Hindlimb muscle (tissue), 1 donor: ENCODE measurements around the gene CAPN5. TPM values are rescaled to one million over a fixed set of nuclear protein-coding genes. Genes with fewer than 3 reads are reported as not detected.
"Not testable (repeated sequence)": the region's sequence is repeated elsewhere in the genome, so short reads cannot be mapped to it uniquely, and the experiment has no call there.

Experiments
- DNase-seq: peaks from one replicate; pipeline ENCODE4 v3.0.0-alpha.2; 2013
- polyA plus RNA-seq: library from polyadenylated mRNA; unstranded; fragments of 120-200 nt; gene quantifications from one replicate; pipeline ENCODE4 v1.2.1, GENCODE V29; 2013; ENCODE audit not compliant: insufficient read length

CAPN5 gene
- polyA plus RNA-seq, result 10.6 TPM

DNA sequence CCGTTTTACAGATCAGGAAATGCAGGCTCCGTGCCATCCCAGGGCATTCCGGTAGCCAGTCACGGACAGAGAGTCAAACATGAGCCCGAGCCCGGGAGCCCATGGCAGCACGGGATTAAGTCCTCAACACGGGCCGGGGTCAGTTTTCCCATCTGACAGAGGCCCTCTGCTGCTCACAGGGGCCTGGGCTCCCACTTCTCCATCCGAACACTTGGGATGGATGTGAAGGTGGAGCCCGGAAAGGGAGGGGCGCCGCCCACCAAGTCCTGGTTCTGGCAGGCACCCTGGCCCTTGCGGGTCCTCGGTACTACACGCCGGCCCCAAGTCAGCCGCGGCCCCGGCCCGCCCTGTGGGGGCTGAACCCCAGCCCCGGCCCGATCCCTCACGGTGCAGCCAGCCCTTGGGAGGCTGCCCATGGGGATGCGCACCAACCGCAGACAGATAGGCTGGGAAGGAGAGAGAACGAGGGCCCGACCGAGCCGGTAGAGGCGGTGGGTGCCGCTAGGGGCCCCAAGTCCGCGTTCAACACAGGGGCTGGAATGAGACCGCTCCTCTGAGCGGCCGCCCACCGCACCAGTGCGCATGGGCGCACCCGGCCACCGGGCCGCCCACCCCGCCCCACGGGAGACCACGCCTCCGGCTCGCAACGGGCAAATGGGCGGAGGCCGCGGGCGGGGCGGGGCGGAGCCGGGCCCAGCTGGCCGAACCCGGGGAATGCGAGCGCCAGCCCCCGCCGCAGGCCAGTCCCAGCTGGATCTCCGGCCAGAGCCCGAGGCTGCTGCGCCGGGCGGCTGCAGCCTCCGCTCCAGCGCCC, at the start of gene CAPN5:
CAPN5 (plus strand) TSS at position 743 of the 814 bp plus-strand sequence. CDS start 17,916 bp downstream, outside the sequence.
- DNase-seq, result peak; percentile 97

DNA sequence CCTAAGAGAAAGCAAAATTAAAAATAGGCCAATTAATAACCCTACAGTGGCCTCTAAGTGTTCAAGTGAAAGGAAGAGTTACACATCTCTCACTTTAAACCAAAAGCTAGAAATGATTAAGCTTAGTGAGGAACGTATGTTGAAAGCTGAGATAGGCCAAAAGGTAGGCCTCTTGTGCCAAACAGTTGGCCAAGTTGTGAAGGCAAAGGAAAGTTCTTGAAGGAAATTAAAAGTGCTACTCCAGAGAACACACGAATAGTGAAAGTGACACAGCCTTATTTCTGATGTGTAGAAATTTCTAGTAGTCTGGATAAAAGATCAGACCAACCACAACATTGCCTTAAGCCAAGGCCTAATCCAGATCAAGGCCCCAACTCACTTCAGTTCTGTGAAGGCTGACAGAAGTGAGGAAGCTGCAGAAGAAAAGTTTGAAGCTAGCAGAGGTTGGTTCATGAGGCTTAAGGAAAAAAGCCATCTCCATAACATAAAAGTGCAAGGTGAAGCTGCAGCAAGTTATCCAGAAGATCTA, 48.3 kb upstream of the CAPN5 start:
- not testable (repeated sequence) for DNase-seq

DNA sequence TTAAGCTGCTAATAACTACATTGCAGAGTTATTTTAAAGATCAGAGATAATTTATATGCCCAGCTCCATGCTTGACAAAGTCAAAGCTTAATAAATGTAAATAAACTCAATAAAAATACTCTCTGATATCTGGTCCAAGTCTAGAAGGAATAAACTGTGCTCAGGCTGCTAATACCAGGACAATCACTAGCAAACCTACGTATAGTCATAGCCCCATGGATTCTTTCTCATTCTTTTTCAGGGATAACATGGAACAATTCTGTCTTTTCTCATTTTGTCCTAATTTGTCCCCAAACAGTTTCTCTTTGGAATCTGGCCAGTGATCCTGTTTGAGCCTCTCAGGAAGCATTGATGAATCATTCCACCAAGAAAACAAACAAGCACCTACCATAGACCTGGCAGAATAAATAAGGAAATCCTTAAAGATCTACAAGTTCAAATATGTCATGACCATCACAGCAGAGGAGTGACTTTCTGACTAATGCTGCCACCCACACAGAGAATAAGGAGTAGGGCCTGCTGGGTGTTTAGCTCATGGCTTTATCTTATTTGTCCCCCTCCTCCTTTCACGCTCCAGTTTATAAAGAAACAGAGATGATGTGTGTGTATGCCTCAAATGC, 46.7 kb upstream of the CAPN5 start:
- DNase-seq, result no peak

DNA sequence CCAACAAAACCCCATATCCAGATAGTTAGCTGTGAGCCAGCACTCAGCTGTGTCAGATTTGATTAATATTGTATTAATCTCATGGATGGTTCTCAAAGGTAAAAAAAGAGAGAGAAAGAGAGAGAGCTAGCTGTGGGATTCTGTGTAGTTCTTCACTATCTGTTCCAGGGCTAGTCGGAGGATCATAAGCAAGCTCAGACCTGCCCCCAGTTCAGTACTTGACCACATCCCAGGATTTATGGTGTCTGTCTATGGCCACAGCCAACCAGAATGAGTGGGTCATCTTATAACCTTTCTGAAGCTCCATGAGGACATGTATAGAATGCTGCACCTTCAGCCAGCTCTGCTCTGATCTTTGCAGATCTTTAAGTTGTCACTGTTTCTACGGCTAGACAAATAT, 46.0 kb upstream of the CAPN5 start:
- no peak for DNase-seq

DNA sequence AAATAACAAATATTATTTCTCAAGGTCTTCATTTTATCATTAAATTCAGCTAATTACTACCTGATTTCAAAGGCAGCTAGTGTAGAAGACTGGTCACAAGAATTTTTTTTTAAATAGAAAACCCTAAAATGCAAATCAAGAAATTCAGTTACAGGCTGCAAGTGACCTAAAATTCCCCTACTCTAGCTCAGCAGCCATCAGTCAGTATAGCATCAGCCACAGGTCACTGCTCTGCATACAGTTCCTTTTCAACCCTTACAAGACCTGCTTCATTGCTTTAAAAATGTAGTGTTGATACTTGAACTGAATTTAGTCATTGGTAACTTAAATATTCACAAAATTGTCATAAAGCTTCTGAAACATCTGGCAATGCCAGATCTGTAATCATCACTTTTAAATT, 42.0 kb upstream of the CAPN5 start:
- DNase-seq, result no peak

DNA sequence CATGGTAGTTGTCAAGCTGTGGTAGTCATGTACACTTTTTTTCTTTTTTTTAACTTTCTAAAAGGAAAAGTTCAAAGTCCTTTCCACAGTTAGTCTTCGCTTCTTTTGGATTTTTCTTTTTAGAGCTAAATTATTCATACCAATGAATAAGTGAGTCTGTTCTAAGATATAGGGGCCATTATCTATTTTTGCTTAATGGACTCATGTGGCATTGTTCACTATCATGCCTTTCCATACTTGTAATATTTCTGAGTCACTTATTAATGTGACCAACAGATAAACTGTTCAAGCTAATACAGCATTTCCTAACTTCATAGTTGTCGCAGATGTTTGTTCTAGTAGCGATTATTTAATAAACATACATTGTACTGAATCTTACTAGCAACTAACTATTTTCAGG, 40.5 kb upstream of the CAPN5 start:
- no peak for DNase-seq

DNA sequence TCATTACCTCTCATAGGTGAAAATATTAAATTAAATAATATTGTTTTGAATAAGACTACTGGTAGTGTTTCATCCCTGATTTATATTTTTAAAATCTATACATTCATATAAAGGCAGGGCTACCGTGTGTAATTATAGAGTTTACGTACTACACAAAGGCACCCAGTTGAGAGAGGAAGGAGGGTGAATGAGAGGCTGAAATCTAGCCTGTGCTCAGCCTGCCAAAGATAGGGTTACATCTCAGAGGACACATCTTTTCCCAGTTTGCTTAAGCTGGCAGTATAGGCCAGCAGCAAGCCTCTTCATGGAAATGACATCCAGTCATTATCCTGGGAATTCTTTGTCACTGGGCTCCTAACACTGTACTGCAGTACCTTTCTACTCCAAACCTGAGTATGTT, 40.0 kb upstream of the CAPN5 start:
- DNase-seq, result no peak

DNA sequence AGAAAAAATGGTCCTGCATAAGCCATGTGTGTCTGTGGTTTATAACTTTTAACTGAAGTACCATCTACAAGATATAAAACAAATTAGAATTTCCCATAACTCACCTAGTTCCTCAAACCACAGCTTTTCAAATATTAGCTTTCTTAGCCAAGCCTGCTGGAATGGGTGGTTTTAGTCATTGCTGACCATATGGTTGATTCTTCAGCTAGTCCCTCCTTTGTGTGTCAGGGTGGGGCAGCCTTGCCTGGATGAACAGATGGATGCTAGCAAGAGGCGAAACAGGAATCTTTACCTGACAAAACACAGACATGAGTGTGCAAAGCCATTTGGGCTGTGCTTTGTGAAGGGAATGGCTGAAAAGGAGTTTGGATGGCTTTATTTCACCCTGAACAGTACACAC, 39.5 kb upstream of the CAPN5 start:
- DNase-seq, result no peak

DNA sequence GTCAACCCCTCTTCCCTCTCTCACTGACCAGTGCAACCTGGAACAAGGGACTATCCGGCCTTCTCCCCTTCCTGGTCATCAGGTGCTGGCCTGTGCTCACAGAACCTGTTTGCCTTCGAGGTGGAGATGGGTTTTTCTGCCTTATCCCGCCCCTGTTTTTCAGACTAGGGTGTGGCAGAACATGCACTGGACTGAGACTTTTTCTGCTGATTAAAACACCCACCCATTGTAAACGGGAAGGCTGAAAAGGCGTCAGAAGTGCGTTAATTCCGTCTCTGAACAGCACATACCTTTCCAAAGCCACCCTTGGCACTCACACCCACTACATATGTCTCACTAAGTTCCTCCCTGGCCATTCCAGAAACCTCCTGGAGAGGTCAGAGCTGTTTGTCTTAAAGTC, 36.9 kb upstream of the CAPN5 start:
- DNase-seq, result no peak

DNA sequence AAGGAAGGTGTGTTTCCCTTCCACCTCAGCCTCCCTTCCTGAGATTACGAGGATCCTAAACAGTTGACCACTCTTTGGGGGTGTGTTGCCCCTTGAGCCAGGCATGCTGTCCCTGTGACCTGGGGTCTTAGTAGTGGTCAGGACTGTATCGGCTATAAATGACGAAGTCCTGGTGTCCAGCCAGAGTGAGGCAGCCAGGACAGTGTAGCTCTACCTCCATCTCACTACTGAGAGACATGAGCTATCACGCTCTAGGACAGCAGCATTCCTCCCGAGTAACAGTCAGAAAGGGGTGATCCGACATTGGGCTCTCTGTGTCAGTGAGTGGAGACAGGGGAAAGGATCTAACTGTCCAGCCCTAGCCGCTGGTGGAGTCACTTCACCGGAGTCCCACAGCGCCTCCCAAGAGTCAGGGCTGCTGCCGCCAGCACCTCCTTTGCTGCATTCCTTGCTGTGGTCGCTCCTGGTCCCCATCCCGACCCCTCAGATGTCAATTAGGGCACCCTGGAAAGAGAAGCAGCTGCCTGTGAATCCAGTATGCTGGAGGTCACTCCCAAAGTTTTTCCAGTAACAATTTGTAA, 35.8 kb upstream of the CAPN5 start:
- no peak for DNase-seq

DNA sequence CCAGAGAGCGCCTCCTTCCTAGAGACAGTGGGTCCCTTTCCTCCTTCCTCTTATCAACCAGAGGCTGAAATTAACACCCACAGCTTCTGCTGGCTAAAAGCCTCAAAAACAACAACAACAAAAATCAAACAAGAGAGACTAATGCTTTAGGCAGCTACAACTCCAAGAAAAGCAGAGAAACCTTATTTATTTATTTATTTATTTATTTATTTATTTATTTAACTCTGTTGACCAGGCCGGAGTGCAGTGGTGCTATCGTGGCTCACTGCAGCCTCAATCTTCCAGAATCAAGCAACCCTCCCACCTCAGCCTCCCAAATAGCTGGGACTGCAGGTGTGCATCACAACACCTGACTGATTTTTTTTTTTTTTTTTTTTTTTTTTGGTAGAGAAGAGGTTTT, 35.2 kb upstream of the CAPN5 start:
- DNase-seq, result no peak

DNA sequence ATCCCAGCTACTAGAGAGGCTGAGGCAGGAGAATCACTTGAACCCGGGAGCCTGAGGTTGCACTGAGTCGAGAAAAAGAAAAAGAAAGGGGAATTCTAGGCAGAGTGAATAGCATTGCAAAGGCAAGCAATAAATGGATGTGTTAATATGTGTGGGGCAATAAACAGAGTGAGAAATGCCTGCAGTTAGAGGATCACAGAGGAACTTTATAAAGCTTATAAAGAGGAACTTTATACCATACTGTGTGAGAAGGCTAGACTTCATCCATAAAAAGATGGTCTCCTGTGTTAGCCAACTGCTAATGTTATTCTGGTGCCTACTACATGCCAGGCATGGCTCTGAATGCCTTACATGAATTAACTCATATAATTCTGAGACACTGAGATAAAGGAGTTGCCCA, 31.7 kb upstream of the CAPN5 start:
- no peak for DNase-seq

DNA sequence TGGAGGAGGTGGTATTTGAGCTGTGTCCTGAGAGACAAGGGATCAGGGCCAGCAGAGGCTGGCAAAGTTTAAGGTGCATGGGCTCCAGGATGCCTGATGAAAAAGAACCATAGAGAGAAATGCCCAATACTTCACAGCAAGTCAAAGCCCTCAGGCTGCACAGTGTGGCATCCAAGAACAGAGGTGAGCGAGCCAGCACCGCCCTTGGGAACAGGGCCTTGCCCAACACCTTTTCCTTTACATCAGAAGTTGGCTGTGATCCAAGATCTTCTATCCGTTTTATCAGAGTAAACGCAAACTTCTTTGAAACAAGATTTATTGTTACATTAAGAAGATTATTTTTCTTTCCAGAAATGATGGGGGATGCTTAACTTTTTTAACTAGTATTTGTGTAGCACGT, 31.2 kb upstream of the CAPN5 start:
- DNase-seq, result no peak

DNA sequence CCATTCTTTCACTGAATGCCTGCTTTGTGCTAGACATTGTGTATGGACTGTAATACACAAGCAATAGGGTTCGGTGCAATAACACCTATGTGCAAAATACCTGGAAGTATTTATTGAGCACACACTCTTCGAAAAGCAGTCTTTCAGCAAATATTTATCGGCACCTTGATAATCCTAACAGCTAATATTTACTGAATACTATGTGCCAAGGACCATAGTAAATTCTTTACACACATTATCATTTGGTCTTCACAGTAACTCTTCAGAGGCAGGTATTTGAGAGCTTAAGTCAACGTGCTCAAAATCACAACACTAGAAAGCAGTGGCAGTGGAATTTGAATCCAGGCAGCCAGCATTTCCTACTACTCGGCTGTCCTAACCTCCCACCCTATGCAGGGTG, 30.4 kb upstream of the CAPN5 start:
- DNase-seq, result no peak

DNA sequence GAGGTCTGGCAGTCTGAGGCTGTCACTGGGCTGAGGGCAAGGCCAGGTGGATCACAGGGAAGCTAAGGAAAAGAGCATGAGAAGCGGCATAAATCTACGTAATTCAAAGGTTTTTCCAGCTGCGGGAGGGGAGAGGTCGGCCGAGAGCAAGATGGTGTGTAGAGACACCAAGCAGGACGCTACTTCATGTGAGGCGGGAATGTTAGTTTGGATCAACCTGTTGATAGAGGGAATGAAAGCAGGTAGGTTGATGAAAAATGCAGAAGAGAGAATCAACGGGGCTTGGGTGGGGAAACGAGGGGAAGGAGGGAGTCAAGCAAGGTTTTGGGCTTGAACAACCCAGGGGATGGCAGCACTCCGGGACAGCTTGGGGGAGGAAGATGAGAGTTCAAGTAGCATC, 29.7 kb upstream of the CAPN5 start:
- no peak for DNase-seq

DNA sequence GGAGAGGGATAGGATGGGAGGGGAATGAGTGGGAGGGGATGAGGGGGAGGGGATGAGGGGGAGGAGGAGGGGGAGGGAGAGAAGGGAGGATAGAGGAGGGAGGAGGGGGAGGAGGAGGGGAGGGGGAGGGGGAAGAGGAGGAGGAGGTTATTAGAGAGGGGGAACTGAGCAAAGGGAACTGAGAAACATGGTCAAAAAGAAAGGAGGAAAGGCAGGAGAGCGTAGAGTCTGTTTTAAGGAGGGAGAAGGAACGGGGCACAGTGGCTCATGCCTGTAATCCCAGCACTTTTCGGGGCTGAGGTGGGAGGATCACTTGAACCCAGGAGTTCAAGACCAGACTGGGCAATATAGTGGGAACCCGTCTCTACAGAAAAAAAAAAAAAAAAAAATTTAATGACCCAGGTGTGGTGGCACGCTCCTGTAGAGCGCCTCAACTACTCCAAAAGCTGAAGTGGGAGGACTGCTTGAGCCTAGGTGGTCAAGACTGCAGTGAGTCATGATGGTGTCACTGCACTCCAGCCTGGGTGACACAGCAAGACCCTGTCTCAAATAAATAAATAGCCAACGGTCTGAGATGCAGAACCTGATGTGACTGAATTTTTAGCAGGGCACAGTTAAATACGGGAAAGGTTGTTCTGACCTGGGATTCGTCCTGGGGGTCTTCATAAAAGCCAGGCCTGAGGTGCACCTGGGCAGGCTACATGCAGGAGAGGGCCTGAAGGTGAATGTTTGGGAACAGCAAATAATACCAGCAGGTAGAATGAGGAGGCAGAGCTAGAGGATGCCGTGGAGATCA, 28.5 kb upstream of the CAPN5 start:
- DNase-seq, result no peak

DNA sequence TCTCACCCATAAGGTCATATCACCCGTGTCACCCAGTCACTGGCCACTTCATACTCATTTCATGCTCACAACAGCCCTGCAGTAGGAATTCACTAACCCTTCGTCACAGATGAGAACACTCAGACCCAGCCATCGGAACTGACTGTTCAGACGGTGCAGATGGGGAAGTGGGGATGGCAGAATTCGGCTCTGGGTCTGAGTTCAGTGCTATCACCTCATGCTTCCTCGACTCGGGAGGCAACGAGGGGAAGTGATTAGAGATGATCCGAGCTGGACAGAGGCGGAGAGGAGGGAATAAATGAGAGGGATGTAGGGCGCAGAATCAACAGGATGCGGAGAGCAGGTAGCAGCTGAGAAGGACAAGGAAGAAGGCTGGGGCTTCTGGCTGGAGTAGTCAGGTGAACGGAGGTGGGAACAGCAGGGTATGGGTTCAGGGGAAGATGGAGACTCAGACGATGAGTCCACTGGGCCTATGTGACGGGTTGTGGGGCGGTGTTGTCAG, 27.9 kb upstream of the CAPN5 start:
- no peak for DNase-seq

DNA sequence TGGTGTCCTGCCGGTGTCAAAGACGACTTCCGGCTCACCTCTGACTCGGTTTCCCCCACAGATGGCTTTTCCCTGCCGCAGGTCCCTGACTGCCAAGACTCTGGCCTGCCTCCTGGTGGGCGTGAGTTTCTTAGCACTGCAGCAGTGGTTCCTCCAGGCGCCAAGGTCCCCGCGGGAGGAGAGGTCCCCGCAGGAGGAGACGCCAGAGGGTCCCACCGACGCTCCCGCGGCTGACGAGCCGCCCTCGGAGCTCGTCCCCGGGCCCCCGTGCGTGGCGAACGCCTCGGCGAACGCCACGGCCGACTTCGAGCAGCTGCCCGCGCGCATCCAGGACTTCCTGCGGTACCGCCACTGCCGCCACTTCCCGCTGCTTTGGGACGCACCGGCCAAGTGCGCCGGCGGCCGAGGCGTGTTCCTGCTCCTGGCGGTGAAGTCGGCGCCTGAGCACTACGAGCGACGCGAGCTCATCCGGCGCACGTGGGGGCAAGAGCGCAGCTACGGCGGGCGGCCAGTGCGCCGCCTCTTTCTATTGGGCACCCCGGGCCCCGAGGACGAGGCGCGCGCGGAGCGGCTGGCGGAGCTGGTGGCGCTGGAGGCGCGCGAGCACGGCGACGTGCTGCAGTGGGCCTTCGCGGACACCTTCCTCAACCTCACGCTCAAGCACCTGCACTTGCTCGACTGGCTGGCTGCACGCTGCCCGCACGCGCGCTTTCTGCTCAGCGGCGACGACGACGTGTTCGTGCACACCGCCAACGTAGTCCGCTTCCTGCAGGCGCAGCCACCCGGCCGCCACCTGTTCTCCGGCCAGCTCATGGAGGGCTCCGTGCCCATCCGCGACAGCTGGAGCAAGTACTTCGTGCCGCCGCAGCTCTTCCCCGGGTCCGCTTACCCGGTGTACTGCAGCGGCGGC, 27.0 kb upstream of the CAPN5 start:
- peak; percentile 36 for DNase-seq

DNA sequence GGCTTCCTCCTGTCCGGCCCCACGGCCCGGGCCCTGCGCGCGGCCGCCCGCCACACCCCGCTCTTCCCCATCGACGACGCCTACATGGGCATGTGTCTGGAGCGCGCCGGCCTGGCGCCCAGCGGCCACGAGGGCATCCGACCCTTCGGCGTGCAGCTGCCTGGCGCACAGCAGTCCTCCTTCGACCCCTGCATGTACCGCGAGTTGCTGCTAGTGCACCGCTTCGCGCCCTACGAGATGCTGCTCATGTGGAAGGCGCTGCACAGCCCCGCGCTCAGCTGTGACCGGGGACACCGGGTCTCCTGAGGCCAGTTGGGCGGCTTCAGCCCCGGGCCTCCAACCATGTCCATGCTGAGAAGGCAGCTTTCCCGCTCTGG, 26.4 kb upstream of the CAPN5 start:
- DNase-seq, result no peak

DNA sequence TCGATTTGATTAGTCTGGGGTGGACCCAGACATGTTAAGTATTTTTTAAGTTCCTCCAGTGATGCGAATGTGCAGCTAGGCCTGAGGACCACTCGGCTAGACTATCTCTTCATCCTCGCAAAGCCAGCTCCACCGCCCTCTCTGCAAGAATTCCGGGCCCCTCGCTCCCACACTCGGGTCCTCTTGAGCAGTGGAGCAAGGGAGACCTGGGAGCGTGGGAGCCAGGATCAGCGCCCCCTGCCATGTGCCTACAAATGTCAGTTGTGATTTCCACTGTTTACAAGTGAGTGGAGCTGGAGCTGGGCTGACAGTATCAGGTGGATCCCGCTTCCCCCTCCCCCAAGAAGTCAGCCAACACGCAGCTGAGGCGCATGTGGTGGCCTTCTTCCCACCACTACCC, 25.9 kb upstream of the CAPN5 start:
- no peak for DNase-seq

DNA sequence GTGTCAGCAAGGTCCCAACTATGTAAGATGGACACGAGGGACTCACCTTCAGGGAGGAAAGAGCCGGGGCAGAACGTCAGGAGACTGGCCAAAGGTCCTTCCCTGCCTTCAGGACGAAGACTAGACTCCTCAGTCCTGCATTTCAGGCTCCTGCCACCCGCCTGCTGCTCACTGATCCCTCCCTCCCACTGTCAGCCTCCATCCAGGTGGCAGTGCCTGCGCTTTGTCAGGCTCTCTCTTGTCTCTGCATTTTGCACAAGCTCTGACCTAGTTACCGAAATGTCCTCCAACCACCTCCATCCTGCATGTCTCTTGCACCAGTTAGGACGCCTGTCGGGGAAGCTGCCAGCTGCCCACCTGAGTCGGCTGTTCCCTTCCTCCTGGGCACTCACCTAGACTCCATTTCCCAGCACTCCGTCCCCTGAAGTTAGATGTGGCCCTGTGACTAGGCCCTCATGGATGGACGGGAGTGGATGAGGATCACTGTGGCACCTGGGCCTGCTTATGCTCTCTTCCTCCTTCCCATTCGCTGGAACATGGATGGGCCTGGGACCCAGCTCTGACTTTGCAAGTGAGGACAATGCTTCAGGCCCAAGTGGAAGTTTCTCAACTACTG, 24.6 kb upstream of the CAPN5 start:
- no peak for DNase-seq
